ENCODE results near the gene PARP16.

PARP16 gene

GRCh38 chr15:65221697-65222096 lies 65.0 kb downstream of the PARP16 start:
- no peak overlapping the region for H3K27ac ChIP-seq (ENCODE audit: low read depth, low read length)
- WGBS (ENCODE audit: extremely low coverage, insufficient coverage, insufficient read length): no CpG with 5 or more reads among the region's 2 CpGs
- peaks cover 5% of the 10 kb centered on the region for H3K9me3 ChIP-seq (ENCODE audit: insufficient read depth, low read depth, low read length)
- H3K14ac ChIP-seq (ENCODE audit: low read length): no peak overlapping the region
- no peak overlapping the region for H3K18ac ChIP-seq (ENCODE audit: low read length)
- no peak overlapping the region for H2AFZ ChIP-seq (ENCODE audit: insufficient read depth, low read length, poor library complexity)
- H2AK5ac ChIP-seq (ENCODE audit: low read length): no peak overlapping the region
- no peaks in the 10 kb centered on the region for H3K27me3 ChIP-seq (ENCODE audit: insufficient read depth, low read length)
- no peaks in the 10 kb centered on the region for H3K79me2 ChIP-seq (ENCODE audit: control insufficient read depth, insufficient read depth, low read length, poor library complexity)
- no peak overlapping the region for H3K4ac ChIP-seq (ENCODE audit: low read depth, low read length)
- H2BK5ac ChIP-seq (ENCODE audit: low read depth, low read length, poor library complexity): no peak overlapping the region
- no peaks in the 10 kb centered on the region for H3K79me1 ChIP-seq (ENCODE audit: low read length)
- H4K91ac ChIP-seq (ENCODE audit: low read depth, low read length): no peak overlapping the region
- no peaks in the 10 kb centered on the region for H3K4me1 ChIP-seq (ENCODE audit: control insufficient read depth in 1 of 2, insufficient read depth in 2 of 2, low read length in 2 of 2)
- no peak overlapping the region for H2BK120ac ChIP-seq (ENCODE audit: insufficient read depth, low read length, poor library complexity)
- no peak overlapping the region for H3K4me3 ChIP-seq (ENCODE audit: low read depth, low read length)
- no peak overlapping the region for H3K23ac ChIP-seq (ENCODE audit: low read length)
- H2BK12ac ChIP-seq (ENCODE audit: low read length): no peak overlapping the region
- no peak overlapping the region for H4K12ac ChIP-seq (ENCODE audit: low read depth, low read length)
- no peak overlapping the region for H3K9ac ChIP-seq (ENCODE audit: low read length)
- no peak overlapping the region for H3K4me2 ChIP-seq (ENCODE audit: low read length)
- no peaks in the 10 kb centered on the region for H3K36me3 ChIP-seq (ENCODE audit: control insufficient read depth in 1 of 2, insufficient read depth in 2 of 2, low read length in 2 of 2)
- no peak overlapping the region for H4K8ac ChIP-seq (ENCODE audit: low read depth, low read length)
- no peak for DNase-seq

GRCh38 chr15:65219137-65219536 lies 67.5 kb downstream of the PARP16 start:
- Histone ChIP-seq H3K36me3 (ENCODE audit: control insufficient read depth in 1 of 2, insufficient read depth in 2 of 2, low read length in 2 of 2) (no peaks in the 10 kb centered on the region), H3K23ac (ENCODE audit: low read length) (no peak overlapping the region), H3K27ac (ENCODE audit: low read depth, low read length) (no peak overlapping the region), H4K91ac (ENCODE audit: low read depth, low read length) (no peak overlapping the region), H2AFZ (ENCODE audit: insufficient read depth, low read length, poor library complexity) (no peak overlapping the region), H3K18ac (ENCODE audit: low read length) (no peak overlapping the region), H3K4me3 (ENCODE audit: low read depth, low read length) (no peak overlapping the region), H2AK5ac (ENCODE audit: low read length) (no peak overlapping the region), H3K79me1 (ENCODE audit: low read length) (no peaks in the 10 kb centered on the region), H2BK12ac (ENCODE audit: low read length) (no peak overlapping the region), H3K9ac (ENCODE audit: low read length) (no peak overlapping the region), H3K27me3 (ENCODE audit: insufficient read depth, low read length) (no peaks in the 10 kb centered on the region), H4K12ac (ENCODE audit: low read depth, low read length) (no peak overlapping the region), H4K8ac (ENCODE audit: low read depth, low read length) (no peak overlapping the region), H3K14ac (ENCODE audit: low read length) (no peak overlapping the region), H3K79me2 (ENCODE audit: control insufficient read depth, insufficient read depth, low read length, poor library complexity) (no peaks in the 10 kb centered on the region), H3K4ac (ENCODE audit: low read depth, low read length) (no peak overlapping the region), H3K4me1 (ENCODE audit: control insufficient read depth in 1 of 2, insufficient read depth in 2 of 2, low read length in 2 of 2) (no peaks in the 10 kb centered on the region), H3K9me3 (ENCODE audit: insufficient read depth, low read depth, low read length) (no peaks in the 10 kb centered on the region), H3K4me2 (ENCODE audit: low read length) (no peak overlapping the region), H2BK120ac (ENCODE audit: insufficient read depth, low read length, poor library complexity) (no peak overlapping the region), H2BK5ac (ENCODE audit: low read depth, low read length, poor library complexity) (no peak overlapping the region)
- WGBS (ENCODE audit: extremely low coverage, insufficient coverage, insufficient read length): no CpG with 5 or more reads among the region's 3 CpGs
- no peak for DNase-seq

GRCh38 chr15:65217526-65218482 lies 68.9 kb downstream of the PARP16 start:
- Histone ChIP-seq H2AFZ (ENCODE audit: insufficient read depth, low read length, poor library complexity) (no peak overlapping the region), H3K18ac (ENCODE audit: low read length) (no peak overlapping the region), H3K4me2 (ENCODE audit: low read length) (no peak overlapping the region), H3K9me3 (ENCODE audit: insufficient read depth, low read depth, low read length) (no peaks in the 10 kb centered on the region), H2BK5ac (ENCODE audit: low read depth, low read length, poor library complexity) (no peak overlapping the region), H3K79me1 (ENCODE audit: low read length) (no peaks in the 10 kb centered on the region), H4K8ac (ENCODE audit: low read depth, low read length) (no peak overlapping the region), H3K79me2 (ENCODE audit: control insufficient read depth, insufficient read depth, low read length, poor library complexity) (no peaks in the 10 kb centered on the region), H4K91ac (ENCODE audit: low read depth, low read length) (no peak overlapping the region), H3K4ac (ENCODE audit: low read depth, low read length) (no peak overlapping the region), H3K9ac (ENCODE audit: low read length) (no peak overlapping the region), H3K23ac (ENCODE audit: low read length) (no peak overlapping the region), H4K12ac (ENCODE audit: low read depth, low read length) (no peak overlapping the region), H3K14ac (ENCODE audit: low read length) (no peak overlapping the region), H2BK12ac (ENCODE audit: low read length) (no peak overlapping the region), H2BK120ac (ENCODE audit: insufficient read depth, low read length, poor library complexity) (no peak overlapping the region), H3K27me3 (ENCODE audit: insufficient read depth, low read length) (no peaks in the 10 kb centered on the region), H2AK5ac (ENCODE audit: low read length) (no peak overlapping the region), H3K4me3 (ENCODE audit: low read depth, low read length) (no peak overlapping the region), H3K4me1 (ENCODE audit: control insufficient read depth in 1 of 2, insufficient read depth in 2 of 2, low read length in 2 of 2) (no peaks in the 10 kb centered on the region), H3K27ac (ENCODE audit: low read depth, low read length) (no peak overlapping the region), H3K36me3 (ENCODE audit: control insufficient read depth in 1 of 2, insufficient read depth in 2 of 2, low read length in 2 of 2) (no peaks in the 10 kb centered on the region)
- no peak for DNase-seq
- WGBS (ENCODE audit: extremely low coverage, insufficient coverage, insufficient read length): no CpG with 5 or more reads among the region's 10 CpGs

GRCh38 chr15:65215496-65215895 lies 71.2 kb downstream of the PARP16 start:
- no peaks in the 10 kb centered on the region for H3K79me1 ChIP-seq (ENCODE audit: low read length)
- H3K4ac ChIP-seq (ENCODE audit: low read depth, low read length): no peak overlapping the region
- H3K23ac ChIP-seq (ENCODE audit: low read length): no peak overlapping the region
- no peak overlapping the region for H4K8ac ChIP-seq (ENCODE audit: low read depth, low read length)
- no peak overlapping the region for H2AK5ac ChIP-seq (ENCODE audit: low read length)
- no peak overlapping the region for H3K9ac ChIP-seq (ENCODE audit: low read length)
- H3K18ac ChIP-seq (ENCODE audit: low read length): no peak overlapping the region
- H2BK12ac ChIP-seq (ENCODE audit: low read length): no peak overlapping the region
- H2AFZ ChIP-seq (ENCODE audit: insufficient read depth, low read length, poor library complexity): no peak overlapping the region
- H3K4me1 ChIP-seq (ENCODE audit: control insufficient read depth in 1 of 2, insufficient read depth in 2 of 2, low read length in 2 of 2): no peaks in the 10 kb centered on the region
- H3K4me2 ChIP-seq (ENCODE audit: low read length): no peak overlapping the region
- no peaks in the 10 kb centered on the region for H3K9me3 ChIP-seq (ENCODE audit: insufficient read depth, low read depth, low read length)
- no peak for DNase-seq
- no peak overlapping the region for H4K12ac ChIP-seq (ENCODE audit: low read depth, low read length)
- H4K91ac ChIP-seq (ENCODE audit: low read depth, low read length): no peak overlapping the region
- no peaks in the 10 kb centered on the region for H3K27me3 ChIP-seq (ENCODE audit: insufficient read depth, low read length)
- H2BK120ac ChIP-seq (ENCODE audit: insufficient read depth, low read length, poor library complexity): no peak overlapping the region
- H3K36me3 ChIP-seq (ENCODE audit: control insufficient read depth in 1 of 2, insufficient read depth in 2 of 2, low read length in 2 of 2): no peaks in the 10 kb centered on the region
- no peak overlapping the region for H3K4me3 ChIP-seq (ENCODE audit: low read depth, low read length)
- no peak overlapping the region for H3K14ac ChIP-seq (ENCODE audit: low read length)
- no peak overlapping the region for H3K27ac ChIP-seq (ENCODE audit: low read depth, low read length)
- no peak overlapping the region for H2BK5ac ChIP-seq (ENCODE audit: low read depth, low read length, poor library complexity)
- no peaks in the 10 kb centered on the region for H3K79me2 ChIP-seq (ENCODE audit: control insufficient read depth, insufficient read depth, low read length, poor library complexity)
